LHCN-M2 (cell line): ENCODE data around the gene SULT2A1. TPM values are rescaled to one million over a fixed set of nuclear protein-coding genes. Genes with fewer than 3 reads are reported as not detected.
A peak's percentile ranks its signal among the peaks of the same experiment; 100 is the strongest.
"Not testable (repeated sequence)": the region's sequence is repeated elsewhere in the genome, so short reads cannot be mapped to it uniquely, and the experiment has no call there.

ENCODE experiments used
- DNase-seq: peaks from one replicate; pipeline ENCODE4 v3.0.0-alpha.2; 2012; ENCODE audit warnings: low read depth
- total RNA-seq: library from RNA; depleted of rRNA; stranded (reverse); fragments of >200 nt; gene quantifications from 2 replicates; pipeline ENCODE4 v1.2.3, GENCODE V29; 2014; rRNA removed

SULT2A1 gene
- total RNA-seq, 1 experiment from 2014 or later = not detected

DNA sequence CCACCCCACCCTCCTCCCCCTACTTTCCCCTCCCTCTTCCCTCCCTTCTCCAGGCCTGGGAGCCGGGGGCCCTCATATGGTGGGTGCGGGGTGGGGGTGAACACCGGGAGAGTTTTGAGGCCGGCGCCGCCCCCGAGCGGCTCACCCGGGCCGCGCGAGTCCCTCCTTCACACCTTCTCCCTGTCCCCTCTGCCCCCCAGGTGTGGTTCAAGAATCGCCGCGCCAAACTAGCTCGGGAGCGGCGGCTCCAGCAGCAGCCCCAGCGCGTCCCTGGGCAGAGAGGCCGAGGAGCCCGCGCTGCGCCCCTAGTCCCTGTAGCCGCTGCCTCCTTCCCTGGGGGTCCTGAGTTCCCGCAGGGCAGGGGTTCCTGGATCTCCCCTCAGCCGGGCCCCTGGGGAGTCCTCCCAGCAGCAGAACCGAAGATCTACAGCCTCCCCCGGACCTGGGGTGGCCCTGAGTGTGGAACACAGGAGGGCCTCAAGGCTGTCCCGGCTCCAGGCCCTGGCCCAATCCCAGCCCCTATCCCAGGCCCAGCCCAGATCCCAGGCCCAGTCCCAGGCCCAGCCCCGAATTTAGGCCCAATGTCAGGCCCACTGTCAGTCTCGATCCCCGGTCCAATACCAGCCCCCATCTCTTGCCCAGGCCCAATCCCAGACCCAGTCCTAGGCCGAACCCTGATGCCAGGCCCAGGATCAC lies 25.4 kb downstream of the SULT2A1 start:
- no peak for DNase-seq

DNA sequence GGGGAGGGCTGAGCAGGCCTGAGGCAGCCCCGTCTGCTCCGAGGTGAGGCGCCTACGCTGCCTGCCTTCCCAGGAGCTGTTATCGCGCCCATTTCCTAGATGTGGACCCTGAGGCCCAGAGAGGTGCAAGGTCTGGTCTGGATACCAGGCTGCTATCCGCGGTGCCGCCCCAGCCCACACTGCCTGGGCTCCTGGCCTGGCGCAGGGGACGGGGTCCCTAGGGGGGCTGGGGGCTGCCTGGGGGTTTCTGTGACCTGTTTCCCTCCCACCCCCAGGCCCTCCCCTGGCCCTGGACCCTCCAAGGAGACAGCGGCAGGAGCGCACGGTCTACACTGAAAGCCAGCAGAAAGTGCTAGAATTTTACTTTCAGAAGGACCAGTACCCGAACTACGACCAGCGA lies 26.3 kb downstream of the SULT2A1 start:
- DNase-seq = not testable (repeated sequence)

DNA sequence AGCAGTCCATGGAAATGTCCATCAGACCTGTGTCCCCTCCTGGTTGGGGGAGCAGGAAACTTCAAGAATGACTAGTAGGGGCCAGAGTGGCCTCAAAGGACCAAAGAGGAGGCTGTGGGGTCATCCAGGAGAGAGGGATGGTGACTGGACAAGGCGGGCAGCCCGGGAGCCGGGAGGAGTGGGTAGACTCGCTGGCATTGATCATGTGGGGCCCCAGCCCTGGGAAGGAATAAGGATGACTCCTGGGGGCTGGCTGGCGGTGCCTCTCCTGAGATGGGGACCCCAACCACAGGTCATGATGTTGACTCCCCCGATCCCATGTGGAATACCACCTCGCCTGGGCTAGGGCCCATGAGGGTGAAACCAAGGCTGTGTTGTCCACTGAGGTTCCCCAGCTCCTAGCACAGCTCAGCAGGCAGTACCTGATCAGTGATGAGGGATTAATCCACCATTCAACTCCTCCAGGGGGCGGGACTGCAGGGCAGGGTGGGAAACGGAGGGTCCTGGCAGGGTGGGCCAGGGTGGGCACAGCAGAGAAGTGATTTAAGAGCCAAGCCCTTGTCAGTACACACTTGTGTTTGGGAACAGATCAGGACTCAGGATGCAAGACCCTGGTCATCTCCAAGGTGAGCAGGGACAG lies 27.3 kb downstream of the SULT2A1 start, which contains the start of gene TPRX2:
TSS of gene TPRX2 (plus strand) at position 590 of the 640 bp plus-strand sequence. CDS start at position 602, 12 bp downstream.
- DNase-seq = not testable (repeated sequence)

DNA sequence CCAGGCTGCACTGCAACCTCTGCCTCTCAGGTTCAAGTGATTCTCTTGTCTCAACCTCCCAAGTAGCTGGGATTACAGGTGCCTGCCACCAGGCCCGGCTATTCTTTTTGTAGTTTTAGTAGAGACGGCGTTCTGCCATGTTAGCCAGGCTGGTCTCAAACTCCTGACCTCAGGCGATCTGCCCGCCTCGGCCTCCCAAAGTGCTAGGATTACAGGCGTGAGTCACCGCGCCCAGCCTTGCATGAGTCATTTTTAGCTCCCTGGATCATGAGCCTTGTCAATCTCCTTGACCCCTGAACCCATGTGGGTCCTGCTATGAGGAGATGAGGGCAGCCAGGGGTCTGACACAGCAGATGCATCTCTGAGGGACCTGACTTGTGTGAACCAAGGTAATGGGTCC lies 27.9 kb downstream of the SULT2A1 start:
- peak; percentile 50 for DNase-seq

DNA sequence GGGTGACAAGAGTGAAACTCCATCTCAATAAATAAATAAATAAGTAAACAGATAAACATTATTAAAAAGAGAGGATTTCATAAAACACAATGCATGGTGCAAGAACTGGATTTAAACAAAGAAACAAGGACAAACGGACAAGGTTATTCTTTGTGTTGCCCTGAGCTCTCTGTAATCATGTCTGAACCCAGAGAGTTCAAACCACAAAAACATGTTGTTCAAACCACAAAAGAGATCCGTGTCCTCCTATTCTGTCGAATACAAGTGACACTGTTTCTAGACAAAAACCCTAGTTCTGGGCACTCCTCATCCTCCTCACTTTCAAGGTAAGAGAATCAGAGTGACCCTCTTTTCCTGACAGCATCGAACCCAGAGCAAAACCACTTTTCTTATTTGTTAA lies 31.7 kb downstream of the SULT2A1 start:
- DNase-seq = no peak

DNA sequence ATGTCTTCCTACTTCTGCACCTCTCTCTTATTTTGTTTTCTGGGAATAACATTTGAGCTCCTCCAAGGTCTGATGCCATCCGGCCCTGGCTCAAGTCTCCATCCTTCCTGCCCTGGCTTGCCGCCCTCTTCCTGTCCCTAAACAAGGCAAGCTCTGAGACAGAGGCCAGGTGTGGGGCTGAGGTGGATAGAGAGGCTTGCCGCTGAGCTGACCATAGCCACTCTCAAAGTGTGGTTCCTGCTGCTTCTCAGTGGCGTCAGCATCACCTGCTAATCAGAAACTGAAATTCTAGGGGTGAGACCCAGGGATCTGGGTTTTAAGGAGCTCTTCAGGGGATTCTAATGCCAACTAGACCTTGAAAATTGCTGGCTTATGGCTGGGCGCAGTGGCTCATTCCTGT lies 33.1 kb downstream of the SULT2A1 start:
- no peak for DNase-seq

DNA sequence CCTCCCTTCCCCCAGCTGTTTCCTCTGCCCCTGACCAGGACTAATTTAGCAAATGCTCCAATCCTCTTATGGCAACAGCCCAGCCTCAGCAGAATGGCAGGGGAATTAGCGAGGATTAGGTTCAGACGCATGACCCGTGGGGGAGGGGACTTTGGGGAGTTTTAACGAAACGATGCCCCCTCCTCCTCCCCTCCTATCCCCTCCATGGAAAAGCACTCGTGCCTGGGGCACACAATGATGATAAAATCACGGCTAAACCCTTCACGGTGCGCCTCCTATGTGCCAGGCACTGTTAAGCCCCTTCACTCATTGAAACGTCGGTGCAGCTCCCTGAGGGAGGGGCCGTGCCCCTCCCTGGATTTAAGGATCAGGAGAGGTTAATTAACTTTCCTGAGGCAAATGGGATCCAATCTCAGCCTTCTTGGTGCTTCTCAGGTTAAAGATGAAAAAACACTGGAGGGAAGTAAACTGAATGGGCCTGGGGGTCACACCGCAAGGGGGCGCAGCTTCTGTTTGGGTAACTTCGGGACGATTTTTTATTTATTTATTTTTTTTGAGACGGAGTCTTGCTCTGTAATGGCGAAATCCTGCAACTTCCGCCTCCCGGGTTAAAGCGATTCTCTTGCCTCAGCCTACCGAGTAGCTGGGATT lies 37.2 kb downstream of the SULT2A1 start:
- no peak for DNase-seq

DNA sequence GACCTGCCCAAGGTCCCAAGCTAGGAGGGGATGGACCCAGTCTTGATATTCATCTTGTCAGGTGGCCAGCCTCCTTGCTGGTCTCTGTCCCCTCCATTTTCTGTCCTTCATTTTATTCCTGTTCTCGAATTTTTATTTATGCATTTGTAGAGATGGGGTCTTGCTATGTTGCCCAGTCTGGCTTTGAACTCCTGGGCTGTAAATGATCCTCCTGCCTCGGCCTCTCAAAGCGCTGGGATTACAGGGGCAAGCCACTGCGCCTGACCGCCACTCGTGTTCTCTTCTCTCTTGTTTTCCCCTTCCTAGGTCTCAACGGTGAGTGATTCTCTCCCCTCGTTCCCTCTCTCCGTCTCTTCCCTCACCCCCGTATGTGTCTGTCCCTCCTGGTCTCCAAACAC lies 37.7 kb downstream of the SULT2A1 start:
- DNase-seq = no peak

DNA sequence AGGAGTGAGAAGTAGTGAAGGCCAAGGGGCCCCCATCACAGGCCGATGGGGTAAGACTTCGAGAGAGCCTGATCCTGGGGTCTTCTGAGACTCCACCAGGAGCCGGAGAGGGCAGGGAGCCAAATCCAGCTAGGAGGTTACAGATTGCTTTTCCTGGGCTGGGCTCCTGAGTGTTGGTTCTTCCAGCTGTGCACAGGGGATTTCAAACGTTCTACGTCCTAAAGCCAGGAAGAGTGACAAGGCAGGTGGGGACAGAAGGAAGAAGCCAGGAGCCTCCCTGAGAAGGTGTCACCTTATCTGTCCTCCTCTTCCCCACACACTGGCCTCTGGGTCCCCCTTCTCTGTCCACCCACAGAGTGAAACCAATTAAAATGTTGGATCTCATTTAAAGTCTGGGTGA lies 43.2 kb downstream of the SULT2A1 start:
- DNase-seq = no peak

DNA sequence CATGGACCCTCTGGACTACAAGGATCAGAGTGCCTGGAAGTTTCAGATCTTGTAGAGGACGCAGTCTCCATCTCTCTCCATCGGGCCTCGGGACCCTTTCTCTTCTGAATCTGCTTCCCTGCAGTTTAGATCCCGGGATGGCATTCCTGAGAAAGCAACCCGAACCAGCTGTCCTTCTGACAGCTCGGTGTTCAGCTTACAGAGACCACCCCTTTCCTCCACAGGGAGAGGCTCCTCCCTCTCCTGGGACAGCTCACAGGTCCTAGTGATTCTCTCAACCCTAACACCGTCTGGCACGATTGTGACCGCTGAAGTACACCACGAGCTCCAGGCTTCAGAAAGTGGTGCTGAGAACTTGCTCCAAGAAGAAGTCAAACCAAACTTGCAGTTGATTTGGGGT lies 46.2 kb downstream of the SULT2A1 start:
- DNase-seq = no peak

DNA sequence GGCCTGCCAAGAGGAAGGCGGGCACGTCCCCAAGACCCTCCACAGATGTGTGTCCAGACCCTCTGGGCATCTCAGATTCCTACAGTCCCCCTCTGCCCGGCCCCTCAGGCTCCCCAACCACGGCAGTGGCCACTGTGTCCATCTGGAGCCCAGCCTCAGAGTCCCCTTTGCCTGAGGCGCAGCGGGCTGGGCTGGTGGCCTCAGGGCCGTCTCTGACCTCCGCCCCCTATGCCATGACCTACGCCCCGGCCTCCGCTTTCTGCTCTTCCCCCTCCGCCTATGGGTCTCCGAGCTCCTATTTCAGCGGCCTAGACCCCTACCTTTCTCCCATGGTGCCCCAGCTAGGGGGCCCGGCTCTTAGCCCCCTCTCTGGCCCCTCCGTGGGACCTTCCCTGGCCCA lies 46.7 kb downstream of the SULT2A1 start:
- DNase-seq = no peak

DNA sequence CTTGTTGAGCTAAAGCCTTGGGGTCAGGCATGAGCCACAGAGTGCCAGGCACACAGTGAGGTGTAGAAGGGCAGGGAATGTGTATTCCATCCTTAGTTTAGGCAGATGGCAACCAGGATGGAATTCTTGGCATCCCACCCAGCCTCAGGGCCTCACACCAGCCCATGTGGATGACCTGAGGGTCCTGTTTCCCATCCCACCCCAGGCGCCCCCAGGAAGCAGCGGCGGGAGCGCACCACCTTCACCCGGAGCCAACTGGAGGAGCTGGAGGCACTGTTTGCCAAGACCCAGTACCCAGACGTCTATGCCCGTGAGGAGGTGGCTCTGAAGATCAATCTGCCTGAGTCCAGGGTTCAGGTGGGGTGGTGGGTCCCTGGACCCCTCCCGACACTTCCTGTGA lies 50.1 kb downstream of the SULT2A1 start:
- no peak for DNase-seq

DNA sequence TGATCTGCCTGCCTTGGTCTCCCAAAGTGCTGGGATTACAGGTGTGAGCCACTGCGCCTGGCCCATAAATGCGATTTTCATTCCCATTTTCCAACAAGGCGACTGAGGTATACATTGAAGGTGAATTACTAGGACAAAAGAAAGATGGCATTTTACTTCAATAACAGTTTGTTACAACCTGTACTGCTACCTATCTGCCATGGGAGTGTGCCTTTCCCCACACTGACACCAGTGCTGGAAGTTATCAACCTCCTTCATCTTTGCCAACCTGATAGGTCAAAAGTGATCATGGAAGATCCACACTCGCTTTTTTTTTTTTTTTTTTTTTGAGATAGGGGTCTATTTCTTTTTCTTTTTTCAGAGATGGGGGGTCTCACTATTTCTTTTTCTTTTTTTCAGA lies 53.4 kb downstream of the SULT2A1 start:
- DNase-seq = no peak

DNA sequence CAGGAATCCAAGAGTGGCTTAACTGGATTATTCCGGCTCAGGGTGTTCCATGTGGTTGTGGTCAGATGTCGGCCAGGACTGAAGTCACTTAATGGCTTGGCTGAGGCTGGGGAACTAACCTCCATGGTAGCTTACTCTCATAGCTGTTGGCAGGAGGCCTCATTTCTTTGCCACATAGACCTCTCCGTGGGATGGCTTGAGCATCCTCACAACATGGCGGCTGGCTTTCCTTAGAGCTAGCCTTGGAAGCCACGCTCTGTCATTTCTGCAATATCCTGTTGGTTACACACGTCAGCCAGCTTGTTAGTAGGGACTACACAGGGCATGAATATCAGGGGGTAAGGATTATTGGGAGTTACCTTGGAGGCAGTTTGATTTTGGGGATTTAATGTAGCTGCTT lies 59.3 kb downstream of the SULT2A1 start:
- DNase-seq = no peak

DNA sequence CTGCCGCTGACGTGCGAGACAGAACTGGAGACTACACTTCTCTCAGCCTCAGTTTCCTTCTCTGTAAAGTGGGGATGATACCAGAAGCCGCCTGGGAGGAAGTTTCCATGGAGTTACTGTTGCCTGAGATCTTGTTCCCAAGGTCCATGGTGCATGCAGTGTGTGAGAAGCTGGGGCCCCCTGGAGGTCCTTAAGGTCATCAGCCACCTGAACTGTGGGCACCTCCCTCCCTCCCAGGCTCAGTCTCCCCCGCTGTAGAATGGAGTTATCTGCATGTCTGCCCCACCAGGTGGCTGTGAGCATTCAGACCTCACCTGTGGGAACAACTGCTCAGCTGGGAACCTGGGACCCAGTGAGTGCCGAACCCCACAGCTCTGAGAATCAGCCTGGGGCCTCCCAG lies 61.7 kb downstream of the SULT2A1 start:
- DNase-seq = no peak

DNA sequence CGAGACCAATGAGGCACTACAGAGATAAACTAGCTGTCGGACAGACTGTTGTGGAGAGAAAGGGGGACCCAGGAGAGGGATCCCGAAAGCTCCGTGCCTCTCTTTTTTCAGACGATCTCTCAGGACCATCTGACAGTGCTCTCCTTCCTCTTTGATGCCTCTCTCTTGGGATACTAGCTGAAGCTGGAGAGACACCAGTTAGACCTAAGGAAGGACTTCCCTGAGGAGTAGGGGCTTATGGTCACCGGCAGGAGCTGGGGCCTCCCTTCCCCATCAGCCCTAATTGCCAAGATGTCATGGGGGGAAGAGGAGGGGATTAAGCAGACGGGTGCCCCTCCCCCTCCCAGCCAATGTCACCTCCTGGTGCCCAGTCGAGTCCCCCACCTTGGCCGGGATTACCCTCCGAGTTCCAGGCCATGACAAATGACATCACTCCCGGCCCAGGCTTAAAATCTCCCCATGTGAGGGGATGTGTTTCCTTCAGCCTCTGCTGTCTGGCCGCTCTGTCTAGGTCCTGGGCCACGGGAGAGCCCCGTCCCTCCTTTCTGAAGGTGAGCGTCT lies 64.6 kb downstream of the SULT2A1 start, which contains the start of gene CRX:
TSS of gene CRX (plus strand) at position 478 of the 561 bp plus-strand sequence. CDS start 12,507 bp downstream, outside the sequence.
- no peak for DNase-seq

Other genes starting within 250 kb of the SULT2A1 start
- 66.0 and 75.3 TPM in 2 replicates for gene EHD2, start 172.9 kb downstream of the SULT2A1 start, total RNA-seq
- 78.7 and 86.8 TPM in 2 replicates for gene NOP53, start 140.8 kb downstream of the SULT2A1 start, total RNA-seq
- 583 and 734 TPM in 2 replicates for gene SELENOW, start 107.6 kb downstream of the SULT2A1 start, total RNA-seq
- gene TPRX1, start 81.8 kb downstream of the SULT2A1 start, total RNA-seq = not detected in 2 replicates
- gene CRX, start 64.4 kb downstream of the SULT2A1 start, total RNA-seq = not detected in 2 replicates
- not detected in 2 replicates for gene TPRX2, start 27.1 kb downstream of the SULT2A1 start, total RNA-seq
- gene BSPH1, start 105.9 kb upstream of the SULT2A1 start, total RNA-seq = not detected in 2 replicates
- not detected in 2 replicates for gene ELSPBP1, start 108.3 kb upstream of the SULT2A1 start, total RNA-seq
- gene CABP5, start 157.8 kb upstream of the SULT2A1 start, total RNA-seq = not detected in 2 replicates
- 4.0 and 5.5 TPM in 2 replicates for gene PLA2G4C, start 224.5 kb upstream of the SULT2A1 start, total RNA-seq